Measurements from ENCODE around the gene ITPKB. TPM values are rescaled to one million over a fixed set of nuclear protein-coding genes. Genes with fewer than 3 reads are reported as not detected.

ITPKB gene
- total and polyA plus RNA-seq, 2 of the 13 experiments (the other 11 are each of a cell fraction or from before 2014, with no cell fraction given): not detected

DNA sequence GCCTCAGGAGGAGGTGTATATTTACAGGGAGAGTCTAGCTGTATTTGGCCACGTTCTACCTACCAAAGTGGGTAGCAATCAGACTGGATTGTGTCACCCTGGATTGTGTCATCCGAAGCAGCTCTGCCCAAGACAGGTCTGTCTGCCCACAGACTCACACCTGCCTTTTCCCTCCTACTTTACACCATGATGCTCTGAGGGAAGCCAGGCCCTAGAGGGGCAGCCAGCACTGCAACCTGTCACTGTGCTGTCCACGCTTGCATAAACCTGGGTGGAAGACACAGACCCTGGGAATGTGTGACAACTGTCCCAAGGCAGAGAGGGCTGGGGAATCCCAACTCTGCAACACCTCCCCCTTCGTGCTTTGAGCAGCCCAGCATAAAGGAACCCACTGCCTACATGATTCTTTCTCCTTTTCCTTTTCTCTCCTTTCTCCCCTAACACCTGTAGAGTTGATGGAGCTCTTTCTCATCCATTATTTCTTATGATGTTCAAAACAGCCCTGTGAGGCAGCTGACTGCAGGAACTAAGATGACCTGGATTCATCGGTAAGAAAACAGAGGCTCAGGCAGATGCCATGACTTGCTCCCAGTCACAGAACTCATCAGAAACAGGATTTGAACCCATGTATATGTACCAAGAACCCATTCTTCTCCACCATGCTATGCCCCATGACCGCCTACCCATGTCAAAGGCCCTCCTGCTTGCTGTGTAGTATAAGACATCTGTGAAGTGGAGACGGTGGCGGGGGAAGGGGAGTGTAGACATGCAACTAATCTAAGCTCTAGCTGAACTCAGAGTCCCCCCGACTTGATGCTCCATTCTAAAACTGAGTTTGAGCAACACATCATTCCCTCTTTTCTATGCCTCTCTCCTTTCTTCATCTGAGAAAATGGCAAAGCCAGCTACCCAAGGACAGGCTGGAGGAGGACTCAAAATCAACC is 55.9 kb downstream of the ITPKB start:
- Histone ChIP-seq H2AFZ (ENCODE audit: low read length) (no peak overlapping the region), H3K36me3 (replicated peaks in 1 of 2; ENCODE audit: control insufficient read depth in 1 of 2, insufficient read depth in 2 of 2, low read length in 2 of 2) (no peaks in the 10 kb centered on the region), H4K20me1 (ENCODE audit: insufficient read depth, low read length) (no peaks in the 10 kb centered on the region), H3K4me2 (ENCODE audit: low read depth, low read length) (no peak overlapping the region), H3K27me3 (ENCODE audit: control insufficient read depth in 1 of 2, insufficient read depth in 2 of 2, low read length in 2 of 2) (peaks cover 6 to 55% of the 10 kb centered on the region in 2 experiments; a peak in 4 of 5 replicates), H3K9ac (ENCODE audit: insufficient read depth, low read depth, low read length) (no peak overlapping the region), H3K9me3 (ENCODE audit: low read length) (no peaks in the 10 kb centered on the region), H3K4me3 (replicated peaks in 1 of 3; ENCODE audit: insufficient read depth in 1 of 3, low read depth in 2 of 3, low read length in 3 of 3) (no peak overlapping the region), H3K27ac (ENCODE audit: extremely low read length, insufficient read depth, low read length) (no peak overlapping the region), H3K79me2 (ENCODE audit: insufficient read depth, low read length) (no peaks in the 10 kb centered on the region), H3K4me1 (ENCODE audit: insufficient read depth, low read length) (peaks cover 5% of the 10 kb centered on the region; the same call in 1 of the 2 replicates)
- in situ Hi-C loops (cut with HindIII; ENCODE audit: extremely low pct_ligation_motif_present, low pct_unique_long_range_greater_than_20kb) (no loop called here), intact Hi-C loops (cut with micrococcal nuclease; ENCODE audit: unreplicated experiment) (no loop called here)
- no peak for DNase-seq (ENCODE audit: low spot score)
- POLR2A ChIA-PET: no interaction called here
- no peak for TF ChIP-seq TSC22D2 (CRISPR knock-in tag; IDR thresholded peaks at IDR 0.05; ENCODE audit: borderline replicate concordance)
- TF ChIP-seq DR1 (CRISPR knock-in tag; IDR thresholded peaks at IDR 0.05): no peak
- BruUV-seq (replicated peaks): no TSS peak
- FAIRE-seq: no peak
- WGBS (ENCODE audit: low lambda C conversion rate): 19% methylated on average over 7 of the region's 9 CpGs
- CTCF ChIA-PET (ENCODE audit: low intra/inter-chr PET ratio, low total read pairs): no interaction called here
- ATAC-seq: no peak

DNA sequence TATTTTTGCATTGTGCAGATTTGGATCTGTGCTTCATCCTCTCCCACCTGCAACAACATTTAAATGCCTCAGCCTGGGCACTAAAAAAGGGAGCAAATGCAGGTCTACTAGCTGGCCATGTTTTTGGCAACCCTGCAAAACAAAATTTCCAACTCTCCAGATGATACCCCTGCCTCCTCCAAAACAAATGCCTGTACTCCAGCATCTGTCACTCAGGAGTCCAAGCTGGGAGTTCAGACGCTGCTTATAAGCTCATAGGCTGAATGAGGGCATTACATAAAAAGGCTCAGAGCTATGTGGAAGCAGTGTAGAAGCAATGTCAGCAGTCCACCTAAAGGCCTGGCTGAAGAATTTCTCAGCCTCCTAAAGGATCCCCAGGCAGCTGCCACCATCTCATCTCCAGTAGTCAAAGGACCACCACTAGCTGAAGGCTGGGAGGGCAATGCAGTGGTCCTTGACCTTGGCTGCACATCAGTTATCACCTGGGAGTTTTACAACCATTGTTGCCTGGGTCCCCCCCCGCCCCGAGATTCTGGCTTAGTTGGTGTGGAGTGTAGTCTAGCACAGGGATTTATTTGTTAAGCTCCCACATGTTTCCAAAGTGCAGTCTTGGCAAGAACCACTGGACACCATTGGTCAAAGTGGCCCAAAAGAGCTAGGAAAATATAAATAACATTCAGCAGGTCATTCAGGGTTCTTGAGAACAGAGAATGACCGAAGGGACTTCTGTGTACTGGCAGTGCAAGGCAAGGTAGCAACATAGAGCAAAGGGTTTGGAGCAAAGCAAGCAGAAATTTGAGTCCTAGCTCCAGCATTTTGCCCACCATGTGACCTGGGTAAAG is 57.2 kb downstream of the ITPKB start:
- Histone ChIP-seq H3K27me3 (ENCODE audit: control insufficient read depth in 1 of 2, insufficient read depth in 2 of 2, low read length in 2 of 2) (peaks cover 6 to 61% of the 10 kb centered on the region in 2 experiments; a peak in 4 of 5 replicates), H3K4me3 (replicated peaks in 1 of 3; ENCODE audit: insufficient read depth in 1 of 3, low read depth in 2 of 3, low read length in 3 of 3) (no peak overlapping the region), H3K79me2 (ENCODE audit: insufficient read depth, low read length) (no peaks in the 10 kb centered on the region), H3K27ac (ENCODE audit: extremely low read length, insufficient read depth, low read length) (no peak overlapping the region), H3K9ac (ENCODE audit: insufficient read depth, low read depth, low read length) (no peak overlapping the region), H4K20me1 (ENCODE audit: insufficient read depth, low read length) (no peaks in the 10 kb centered on the region), H3K4me2 (ENCODE audit: low read depth, low read length) (no peak overlapping the region), H3K36me3 (replicated peaks in 1 of 2; ENCODE audit: control insufficient read depth in 1 of 2, insufficient read depth in 2 of 2, low read length in 2 of 2) (no peaks in the 10 kb centered on the region), H3K4me1 (ENCODE audit: insufficient read depth, low read length) (peaks cover 5% of the 10 kb centered on the region; the same call in 1 of the 2 replicates), H3K9me3 (ENCODE audit: low read length) (no peaks in the 10 kb centered on the region), H2AFZ (ENCODE audit: low read length) (no peak overlapping the region)
- WGBS (ENCODE audit: low lambda C conversion rate): 4% methylated on average over 4 of the region's 4 CpGs
- intact Hi-C loops (cut with micrococcal nuclease; ENCODE audit: unreplicated experiment): no loop called here
- DNase-seq (ENCODE audit: low spot score) (no peak), FAIRE-seq (no peak), ATAC-seq (no peak)
- no TSS peak for BruUV-seq (replicated peaks)
- in situ Hi-C loops (cut with HindIII; ENCODE audit: extremely low pct_ligation_motif_present, low pct_unique_long_range_greater_than_20kb): no loop called here
- POLR2A ChIA-PET: no interaction called here
- CTCF ChIA-PET (ENCODE audit: low intra/inter-chr PET ratio, low total read pairs): no interaction called here
- TF ChIP-seq CCDC6 (CRISPR knock-in tag; IDR thresholded peaks at IDR 0.05): no peak
- TF ChIP-seq ESRRA (CRISPR knock-in tag; IDR thresholded peaks at IDR 0.05; ENCODE audit: low read depth): no peak
- TF ChIP-seq, protein P1, sequence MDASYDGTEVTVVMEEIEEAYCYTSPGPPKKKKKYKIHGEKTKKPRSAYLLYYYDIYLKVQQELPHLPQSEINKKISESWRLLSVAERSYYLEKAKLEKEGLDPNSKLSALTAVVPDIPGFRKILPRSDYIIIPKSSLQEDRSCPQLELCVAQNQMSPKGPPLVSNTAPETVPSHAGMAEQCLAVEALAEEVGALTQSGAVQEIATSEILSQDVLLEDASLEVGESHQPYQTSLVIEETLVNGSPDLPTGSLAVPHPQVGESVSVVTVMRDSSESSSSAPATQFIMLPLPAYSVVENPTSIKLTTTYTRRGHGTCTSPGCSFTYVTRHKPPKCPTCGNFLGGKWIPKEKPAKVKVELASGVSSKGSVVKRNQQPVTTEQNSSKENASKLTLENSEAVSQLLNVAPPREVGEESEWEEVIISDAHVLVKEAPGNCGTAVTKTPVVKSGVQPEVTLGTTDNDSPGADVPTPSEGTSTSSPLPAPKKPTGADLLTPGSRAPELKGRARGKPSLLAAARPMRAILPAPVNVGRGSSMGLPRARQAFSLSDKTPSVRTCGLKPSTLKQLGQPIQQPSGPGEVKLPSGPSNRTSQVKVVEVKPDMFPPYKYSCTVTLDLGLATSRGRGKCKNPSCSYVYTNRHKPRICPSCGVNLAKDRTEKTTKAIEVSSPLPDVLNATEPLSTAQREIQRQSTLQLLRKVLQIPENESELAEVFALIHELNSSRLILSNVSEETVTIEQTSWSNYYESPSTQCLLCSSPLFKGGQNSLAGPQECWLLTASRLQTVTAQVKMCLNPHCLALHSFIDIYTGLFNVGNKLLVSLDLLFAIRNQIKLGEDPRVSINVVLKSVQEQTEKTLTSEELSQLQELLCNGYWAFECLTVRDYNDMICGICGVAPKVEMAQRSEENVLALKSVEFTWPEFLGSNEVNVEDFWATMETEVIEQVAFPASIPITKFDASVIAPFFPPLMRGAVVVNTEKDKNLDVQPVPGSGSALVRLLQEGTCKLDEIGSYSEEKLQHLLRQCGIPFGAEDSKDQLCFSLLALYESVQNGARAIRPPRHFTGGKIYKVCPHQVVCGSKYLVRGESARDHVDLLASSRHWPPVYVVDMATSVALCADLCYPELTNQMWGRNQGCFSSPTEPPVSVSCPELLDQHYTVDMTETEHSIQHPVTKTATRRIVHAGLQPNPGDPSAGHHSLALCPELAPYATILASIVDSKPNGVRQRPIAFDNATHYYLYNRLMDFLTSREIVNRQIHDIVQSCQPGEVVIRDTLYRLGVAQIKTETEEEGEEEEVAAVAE (CRISPR knock-in tag; IDR thresholded peaks at IDR 0.05; ENCODE audit: borderline replicate concordance): no peak
- TF ChIP-seq ZNF850 (CRISPR knock-in tag; conservative IDR thresholded peaks at IDR 0.05): no peak
- no peak for TF ChIP-seq TCF7L2 (IDR thresholded peaks at IDR 0.05; ENCODE audit: low read depth, low read length)
- TF ChIP-seq, protein P2, sequence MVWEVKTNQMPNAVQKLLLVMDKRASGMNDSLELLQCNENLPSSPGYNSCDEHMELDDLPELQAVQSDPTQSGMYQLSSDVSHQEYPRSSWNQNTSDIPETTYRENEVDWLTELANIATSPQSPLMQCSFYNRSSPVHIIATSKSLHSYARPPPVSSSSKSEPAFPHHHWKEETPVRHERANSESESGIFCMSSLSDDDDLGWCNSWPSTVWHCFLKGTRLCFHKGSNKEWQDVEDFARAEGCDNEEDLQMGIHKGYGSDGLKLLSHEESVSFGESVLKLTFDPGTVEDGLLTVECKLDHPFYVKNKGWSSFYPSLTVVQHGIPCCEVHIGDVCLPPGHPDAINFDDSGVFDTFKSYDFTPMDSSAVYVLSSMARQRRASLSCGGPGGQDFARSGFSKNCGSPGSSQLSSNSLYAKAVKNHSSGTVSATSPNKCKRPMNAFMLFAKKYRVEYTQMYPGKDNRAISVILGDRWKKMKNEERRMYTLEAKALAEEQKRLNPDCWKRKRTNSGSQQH (CRISPR knock-in tag; IDR thresholded peaks at IDR 0.05; ENCODE audit: low read depth): no peak
- TF ChIP-seq CCAR2 (optimal IDR thresholded peaks at IDR 0.05; ENCODE audit: low read depth, low read length): no peak
